NCI-H1417 (cell line): Measurements from ENCODE around the gene PNLIP.

Experiments
- DNase-seq, 3 experiments: peaks; one replicate each; lab custom pipeline; 2025; lab: John Stamatoyannopoulos, UW

The PNLIP gene

GRCh38 chr10:116614796-116615195 lies 69.1 kb downstream of the PNLIP start:
- no peak for DNase-seq

- no peak for DNase-seq
Observed at GRCh38 chr10:116615199-116615776, 69.6 kb downstream of the PNLIP start.
